KOPT-K1 (cell line): ENCODE data around the gene INSL3.
"Not testable (repeated sequence)": the region's sequence is repeated elsewhere in the genome, so short reads cannot be mapped to it uniquely, and the experiment has no call there.

Source experiments
- H3K27ac ChIP-seq: fragments of 200-600 bp; sonication (generic); 2 replicates; pipeline ENCODE4 v1.5.1; 2016; ENCODE audit warnings: antibody characterized with exemption, mild to moderate bottlenecking, low read depth, low read length; ENCODE audit not compliant: poor library complexity, severe bottlenecking
- H3K36me3 ChIP-seq: fragments of 200-600 bp; sonication (generic); 2 replicates; pipeline ENCODE4 v1.5.1; 2017; ENCODE audit warnings: antibody characterized with exemption, mild to moderate bottlenecking, low read length, moderate library complexity; ENCODE audit not compliant: insufficient read depth
- H3K9me3 ChIP-seq: fragments of 200-600 bp; sonication (generic); 2 replicates; pipeline ENCODE4 v1.5.1; 2017; ENCODE audit warnings: antibody characterized with exemption, low read length, mild to moderate bottlenecking; ENCODE audit not compliant: insufficient read depth, poor library complexity, severe bottlenecking

INSL3 gene

DNA sequence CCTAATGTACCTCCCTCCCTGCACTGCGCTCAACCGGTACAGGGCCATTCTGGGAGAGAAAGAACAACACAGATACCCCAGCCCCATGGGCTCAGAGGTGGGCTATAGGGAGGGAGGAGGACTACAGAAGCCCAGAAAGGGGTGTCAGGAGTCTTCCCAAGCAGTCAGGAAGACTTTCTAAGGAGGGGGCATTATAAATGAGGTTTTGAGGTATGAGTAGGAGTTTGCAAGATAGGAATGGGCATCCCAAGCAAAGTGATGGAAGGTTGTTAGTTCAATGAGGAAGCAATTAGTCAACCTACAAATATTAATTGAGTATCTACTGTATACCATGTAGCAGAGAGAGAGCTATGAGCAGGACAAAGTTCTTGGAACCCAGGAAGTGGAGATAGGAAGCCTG is 32.7 kb downstream of the INSL3 start:
- no peaks in the 10 kb centered on the region for H3K9me3 ChIP-seq
- no peak overlapping the region for H3K27ac ChIP-seq
- peaks cover 45% of the 10 kb centered on the region; the same call in 1 of the 2 replicates for H3K36me3 ChIP-seq

GRCh38 chr19:17787274-17787913 is 33.9 kb downstream of the INSL3 start:
- Histone ChIP-seq H3K36me3 (peaks cover 53% of the 10 kb centered on the region), H3K27ac (no peak overlapping the region), H3K9me3 (no peaks in the 10 kb centered on the region)

- no peak overlapping the region for H3K27ac ChIP-seq
- H3K36me3 ChIP-seq: peaks cover 68% of the 10 kb centered on the region
These were observed 36.9 kb downstream of the INSL3 start for GRCh38 chr19:17784201-17785008.

DNA sequence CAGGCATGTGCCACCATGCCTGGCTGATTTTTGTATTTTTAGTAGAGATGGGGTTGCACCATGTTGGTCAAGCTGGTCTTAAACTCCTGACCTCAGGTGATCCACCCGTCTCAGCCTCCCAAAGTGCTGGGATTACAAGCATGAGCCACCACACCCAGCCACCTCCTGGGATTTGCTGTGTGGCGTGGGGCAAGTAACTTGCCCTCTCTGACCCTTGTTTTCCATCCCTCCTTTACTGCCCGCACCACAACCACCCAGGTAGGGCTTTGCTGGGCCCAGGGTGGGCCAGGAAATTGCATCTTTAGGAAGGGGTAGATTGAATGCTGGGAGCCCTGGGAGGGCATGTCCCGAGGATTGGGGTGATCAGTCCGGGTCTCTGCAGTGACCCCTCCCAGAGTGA is 37.6 kb downstream of the INSL3 start:
- H3K9me3 ChIP-seq, H3K27ac ChIP-seq: not testable (repeated sequence)
- H3K36me3 ChIP-seq: peaks cover 68% of the 10 kb centered on the region

More at GRCh38 chr19:17784201-17785008, 36.9 kb downstream of the INSL3 start:
- H3K9me3 ChIP-seq: no peaks in the 10 kb centered on the region

GRCh38 chr19:17780781-17781180 is 40.5 kb downstream of the INSL3 start:
- Histone ChIP-seq H3K36me3 (peaks cover 62% of the 10 kb centered on the region), H3K9me3 (no peaks in the 10 kb centered on the region), H3K27ac (no peak overlapping the region)

GRCh38 chr19:17778968-17779929 is 42.1 kb downstream of the INSL3 start:
- Histone ChIP-seq H3K36me3 (peaks cover 63% of the 10 kb centered on the region), H3K9me3 (no peaks in the 10 kb centered on the region), H3K27ac (no peak overlapping the region)

DNA sequence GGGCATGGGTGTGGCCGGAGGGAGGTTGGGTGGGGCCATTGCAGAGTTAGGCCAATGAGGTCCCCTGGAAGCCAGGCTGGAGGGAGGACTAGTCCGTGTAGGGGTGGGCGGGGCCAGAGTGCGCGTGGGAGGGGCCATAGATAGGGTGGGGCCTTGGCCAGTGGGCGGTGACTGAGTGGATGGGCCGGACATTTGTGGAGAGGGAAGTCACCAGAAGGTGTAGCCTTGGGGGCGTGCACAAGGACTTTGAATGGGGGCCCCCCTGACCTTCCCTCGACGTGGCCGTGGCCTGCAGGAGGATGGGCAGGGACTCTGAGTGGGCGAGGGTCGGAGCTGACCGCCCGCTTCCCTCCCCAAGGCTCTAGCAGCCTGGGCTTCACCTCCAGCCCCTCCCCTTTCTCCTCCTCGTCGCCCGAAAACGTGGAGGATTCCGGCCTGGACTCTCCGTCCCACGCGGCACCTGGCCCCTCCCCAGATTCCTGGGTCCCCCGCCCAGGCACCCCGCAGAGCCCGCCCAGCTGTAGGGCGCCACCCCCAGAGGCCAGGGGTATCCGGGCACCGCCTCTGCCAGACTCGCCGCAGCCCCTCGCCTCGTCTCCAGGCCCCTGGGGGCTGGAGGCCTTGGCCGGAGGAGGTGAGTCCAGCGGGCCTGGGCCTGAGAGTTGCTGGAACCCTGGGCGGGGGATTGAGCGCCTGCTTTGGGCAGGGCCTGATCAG is 42.9 kb downstream of the INSL3 start:
- Histone ChIP-seq H3K27ac (no peak overlapping the region), H3K36me3 (peaks cover 65% of the 10 kb centered on the region)

GRCh38 chr19:17777840-17778239 is 43.5 kb downstream of the INSL3 start:
- not testable (repeated sequence) for H3K27ac ChIP-seq, H3K9me3 ChIP-seq
- H3K36me3 ChIP-seq: peaks cover 68% of the 10 kb centered on the region

More for the DNA sequence above, 42.9 kb downstream of the INSL3 start:
- no peaks in the 10 kb centered on the region for H3K9me3 ChIP-seq

DNA sequence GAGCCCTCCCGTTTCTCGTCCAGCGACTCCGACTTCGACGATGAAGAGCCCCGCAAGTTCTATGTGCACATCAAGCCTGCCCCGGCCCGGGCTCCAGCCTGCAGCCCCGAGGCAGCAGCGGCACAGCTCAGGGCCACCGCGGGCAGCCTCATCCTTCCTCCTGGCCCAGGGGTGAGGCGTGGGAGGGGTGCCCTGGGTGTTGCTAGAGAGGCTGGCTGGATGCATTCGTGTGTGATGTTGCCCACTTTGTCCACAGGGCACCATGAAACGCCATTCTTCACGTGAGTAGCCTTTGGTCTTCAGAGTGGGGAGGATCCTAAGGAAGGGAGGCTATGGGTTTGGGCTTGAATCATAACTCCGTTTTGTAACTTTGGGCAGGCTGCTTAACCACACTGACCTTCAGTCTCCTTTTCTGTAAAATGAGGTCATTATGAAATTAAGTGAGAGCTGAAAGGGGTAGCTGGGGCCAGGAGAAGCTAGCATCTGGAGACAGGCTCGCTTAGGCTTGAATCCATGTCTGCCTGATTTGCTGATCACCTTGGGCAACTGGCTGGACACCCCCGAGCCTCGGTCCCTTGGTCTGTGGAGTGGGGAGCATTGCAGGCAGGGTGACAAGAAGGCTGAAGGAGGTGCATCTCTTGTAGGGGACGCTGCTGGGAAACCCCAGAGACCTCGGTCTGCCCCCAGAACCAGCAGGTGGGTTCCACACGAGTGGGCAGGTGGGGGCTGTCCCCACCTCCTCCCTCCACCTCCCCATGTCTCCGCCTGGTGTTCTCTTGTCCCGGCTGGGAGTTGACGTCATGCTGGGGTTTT is 45.1 kb downstream of the INSL3 start:
- H3K9me3 ChIP-seq: no peaks in the 10 kb centered on the region
- no peak overlapping the region for H3K27ac ChIP-seq
- peaks cover 67% of the 10 kb centered on the region for H3K36me3 ChIP-seq

- peaks cover 68% of the 10 kb centered on the region for H3K36me3 ChIP-seq
- no peak overlapping the region for H3K27ac ChIP-seq
- no peaks in the 10 kb centered on the region for H3K9me3 ChIP-seq
These were observed 45.9 kb downstream of the INSL3 start for GRCh38 chr19:17775245-17775927.

DNA sequence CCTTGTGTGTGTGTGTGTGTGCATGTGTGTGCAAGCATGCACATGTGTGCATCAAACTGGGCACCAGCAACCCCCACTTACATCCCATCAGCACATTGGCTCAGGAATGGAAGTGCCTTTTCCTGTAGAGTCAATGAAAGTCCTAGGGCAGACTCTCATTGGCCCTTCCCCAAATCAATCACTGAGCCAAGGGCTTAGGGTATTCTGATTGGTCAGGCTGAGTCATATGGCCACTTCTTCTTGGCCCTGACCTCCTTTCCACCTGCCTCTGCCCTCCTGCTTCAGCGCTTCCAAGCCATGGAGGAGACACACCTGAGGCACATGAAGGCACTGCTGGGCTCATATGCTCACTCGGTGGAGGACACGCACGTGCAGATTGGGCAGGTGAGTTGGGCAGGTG is 49.1 kb downstream of the INSL3 start:
- H3K36me3 ChIP-seq: peaks cover 88% of the 10 kb centered on the region
- H3K9me3 ChIP-seq: no peaks in the 10 kb centered on the region
- H3K27ac ChIP-seq: no peak overlapping the region

DNA sequence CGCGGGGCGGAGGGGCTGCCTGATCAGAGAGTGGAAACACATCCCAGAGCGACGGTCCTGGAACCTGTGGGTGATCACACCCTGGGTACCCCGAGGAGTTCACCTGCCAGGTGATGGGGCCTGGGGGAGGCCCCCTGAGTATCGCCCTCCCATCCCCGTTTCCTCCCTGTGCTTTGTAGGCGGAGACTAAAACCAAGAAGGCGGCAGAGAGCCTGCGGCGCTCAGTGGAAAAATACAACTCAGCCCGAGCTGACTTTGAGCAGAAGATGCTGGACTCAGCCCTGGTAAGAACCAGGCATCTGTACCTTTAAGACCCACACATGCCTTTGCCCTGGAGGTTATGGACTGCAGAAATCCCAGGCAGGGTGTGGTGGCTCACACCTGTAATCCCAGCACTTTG is 50.7 kb downstream of the INSL3 start:
- Histone ChIP-seq H3K27ac (no peak overlapping the region), H3K36me3 (peaks cover 86% of the 10 kb centered on the region), H3K9me3 (no peaks in the 10 kb centered on the region)

DNA sequence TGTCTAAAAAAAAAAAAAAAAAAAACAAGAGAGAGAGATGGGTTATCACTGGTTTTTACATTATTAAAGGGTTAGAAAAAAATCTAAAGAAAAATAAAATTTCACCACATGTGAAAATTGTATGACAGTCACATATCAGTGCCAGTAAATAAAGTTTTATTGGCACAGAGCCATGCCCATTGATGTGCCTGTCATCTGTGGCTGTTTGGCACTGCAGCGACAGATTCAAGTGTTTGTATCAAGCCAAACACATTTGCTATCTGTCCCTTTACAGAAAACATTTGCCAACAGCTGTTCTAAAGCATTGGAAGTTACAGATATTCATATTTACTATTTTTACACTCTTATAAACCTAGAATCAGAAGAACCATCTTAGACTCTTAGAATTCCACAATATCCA is 53.8 kb downstream of the INSL3 start:
- Histone ChIP-seq H3K9me3 (no peaks in the 10 kb centered on the region), H3K27ac (no peak overlapping the region), H3K36me3 (peaks cover 86% of the 10 kb centered on the region)
